H9 (cell line): Measurements from ENCODE around the gene ACVR1. TPM values are rescaled to one million over a fixed set of nuclear protein-coding genes. Genes with fewer than 3 reads are reported as not detected.
A peak's percentile ranks its signal among the peaks of the same experiment; 100 is the strongest.

Experiments used
- DNase-seq: peaks from one replicate; pipeline ENCODE4 v3.0.0-alpha.2; 2017
- H2AFZ ChIP-seq: one replicate; pipeline ENCODE4 v1.6.1; 2013; ENCODE audit warnings: mild to moderate bottlenecking, low read length, control low read depth, moderate library complexity
- H2AK5ac ChIP-seq: 2 replicates; pipeline ENCODE4 v1.6.1; 2013; ENCODE audit warnings: low read length, control low read depth, mixed read lengths; ENCODE audit not compliant: insufficient read length
- H2BK120ac ChIP-seq: one replicate; pipeline ENCODE4 v1.6.1; 2013; ENCODE audit warnings: low read depth, mild to moderate bottlenecking, low read length, control low read depth, inconsistent platforms; ENCODE audit not compliant: poor library complexity, severe bottlenecking
- H2BK12ac ChIP-seq: 2 replicates; pipeline ENCODE4 v1.6.1; 2013; ENCODE audit warnings: low read length, control low read depth, mixed read lengths, low read depth; ENCODE audit not compliant: insufficient read length
- H2BK15ac ChIP-seq: 2 replicates; pipeline ENCODE4 v1.6.1; 2013; ENCODE audit warnings: low read depth, low read length, control low read depth
- H2BK20ac ChIP-seq: one replicate; pipeline ENCODE4 v1.6.1; 2013; ENCODE audit warnings: low read depth, mild to moderate bottlenecking, low read length, control low read depth, inconsistent platforms; ENCODE audit not compliant: poor library complexity, severe bottlenecking
- H2BK5ac ChIP-seq: 2 replicates; pipeline ENCODE4 v1.6.1; 2013; ENCODE audit warnings: low read length, control low read depth, mixed read lengths; ENCODE audit not compliant: insufficient read length
- H3K14ac ChIP-seq: 2 replicates; pipeline ENCODE4 v1.6.1; 2013; ENCODE audit warnings: low read length, control low read depth; ENCODE audit not compliant: insufficient read depth
- H3K18ac ChIP-seq: 2 replicates; pipeline ENCODE4 v1.6.1; 2013; ENCODE audit warnings: low read depth, mild to moderate bottlenecking, mixed read lengths, low read length, control low read depth; ENCODE audit not compliant: insufficient read length
- H3K23ac ChIP-seq: 2 replicates; pipeline ENCODE4 v1.6.1; 2013; ENCODE audit warnings: low read length, control low read depth, mixed read lengths, low read depth; ENCODE audit not compliant: insufficient read length
- H3K23me2 ChIP-seq: 2 replicates; pipeline ENCODE4 v1.6.1; 2013; ENCODE audit warnings: low read depth, mild to moderate bottlenecking, mixed read lengths, low read length, control low read depth; ENCODE audit not compliant: insufficient read length, poor library complexity, severe bottlenecking
- H3K27ac ChIP-seq: 2 replicates; pipeline ENCODE4 v1.5.1; 2013; ENCODE audit warnings: low read length, control low read depth, mixed read lengths, low read depth; ENCODE audit not compliant: insufficient read length
- H3K27me3 ChIP-seq: 2 replicates; pipeline ENCODE4 v1.6.1; 2013; ENCODE audit warnings: low read length, control low read depth, inconsistent platforms; ENCODE audit not compliant: insufficient read depth
- H3K4ac ChIP-seq: 2 replicates; pipeline ENCODE4 v1.6.1; 2013; ENCODE audit warnings: low read depth, mild to moderate bottlenecking, control low read depth, inconsistent platforms, low read length, moderate library complexity
- H3K4me1 ChIP-seq: 2 replicates; pipeline ENCODE4 v1.6.1; 2013; ENCODE audit warnings: low read length, control low read depth, inconsistent platforms; ENCODE audit not compliant: insufficient read depth
- H3K4me2 ChIP-seq: 2 replicates; pipeline ENCODE4 v1.6.1; 2013; ENCODE audit warnings: low read length, control low read depth, mixed read lengths; ENCODE audit not compliant: insufficient read length, insufficient read depth
- H3K56ac ChIP-seq: 2 replicates; pipeline ENCODE4 v1.6.1; 2013; ENCODE audit warnings: low read depth, mild to moderate bottlenecking, mixed read lengths, low read length, control low read depth; ENCODE audit not compliant: insufficient read length
- H3K79me1 ChIP-seq: 2 replicates; pipeline ENCODE4 v1.6.1; 2013; ENCODE audit warnings: low read depth, mild to moderate bottlenecking, moderate library complexity, low read length, control low read depth, inconsistent platforms; ENCODE audit not compliant: insufficient read depth, poor library complexity, severe bottlenecking
- H3K79me2 ChIP-seq: 2 replicates; pipeline ENCODE4 v1.6.1; 2013; ENCODE audit warnings: low read length, control low read depth, inconsistent platforms; ENCODE audit not compliant: insufficient read depth
- H3K9ac ChIP-seq: 2 replicates; pipeline ENCODE4 v1.6.1; 2013; ENCODE audit warnings: low read length, control low read depth, mixed read lengths; ENCODE audit not compliant: insufficient read length; ENCODE audit errors: extremely low read depth
- H3K9me3 ChIP-seq: one replicate; pipeline ENCODE4 v1.6.1; 2013; ENCODE audit warnings: low read depth, low read length, inconsistent platforms; ENCODE audit not compliant: control insufficient read depth
- H3T11ph ChIP-seq: one replicate; pipeline ENCODE4 v1.6.1; 2013; ENCODE audit warnings: mild to moderate bottlenecking, low read length, control low read depth, inconsistent platforms
- H4K20me1 ChIP-seq: one replicate; pipeline ENCODE4 v1.6.1; 2013; ENCODE audit not compliant: control insufficient read depth, insufficient read length, insufficient read depth
- H4K5ac ChIP-seq: 2 replicates; pipeline ENCODE4 v1.6.1; 2013; ENCODE audit warnings: low read depth, mild to moderate bottlenecking, mixed read lengths, low read length, control low read depth; ENCODE audit not compliant: insufficient read length
- H4K8ac ChIP-seq: replicated peaks from 2 replicates; pipeline ENCODE4 v1.6.1; 2013; ENCODE audit warnings: low read length, control low read depth, mixed read lengths, low read depth; ENCODE audit not compliant: insufficient read length
- H4K91ac ChIP-seq: 2 replicates; pipeline ENCODE4 v1.6.1; 2013; ENCODE audit warnings: low read depth, mild to moderate bottlenecking, moderate library complexity, mixed read lengths, low read length, control low read depth; ENCODE audit not compliant: insufficient read length
- H3K27ac Mint-ChIP-seq, 3 experiments: 2 replicates in 2 of 3; 3 replicates in 1 of 3; pipeline ENCODE4 v1.8.0; 2020 to 2021; ENCODE audit warnings: mixed read lengths in 3 of 3, mild to moderate bottlenecking in 1 of 3, moderate library complexity in 1 of 3
- H3K27me3 Mint-ChIP-seq: 2 replicates; pipeline ENCODE4 v1.8.0; 2021; ENCODE audit warnings: low read depth, mild to moderate bottlenecking, moderate library complexity, mixed read lengths
- H3K36me3 Mint-ChIP-seq, 3 experiments: 2 replicates in 2 of 3; 3 replicates in 1 of 3; pipeline ENCODE4 v1.8.0; 2020 to 2021; ENCODE audit warnings: low read depth in 3 of 3, mixed read lengths in 3 of 3; ENCODE audit not compliant: insufficient read depth in 1 of 3
- H3K4me1 Mint-ChIP-seq, 2 experiments: 2 replicates each; pipeline ENCODE4 v1.8.0; 2020; ENCODE audit warnings: mixed read lengths in 2 of 2
- H3K4me3 Mint-ChIP-seq, 2 experiments: 2 replicates in 1 of 2; 3 replicates in 1 of 2; pipeline ENCODE4 v1.8.0; 2020 to 2021; ENCODE audit warnings: mild to moderate bottlenecking in 2 of 2, mixed read lengths in 2 of 2, moderate library complexity in 1 of 2
- H3K9me3 Mint-ChIP-seq, 2 experiments: 2 replicates in 1 of 2; 3 replicates in 1 of 2; pipeline ENCODE4 v1.8.0; 2020; ENCODE audit warnings: mild to moderate bottlenecking in 2 of 2, mixed read lengths in 2 of 2, moderate library complexity in 1 of 2
- WGBS: extraction: QIAGEN DNeasy Blood & Tissue Kit; methylation state at CpG from one replicate; pipeline ENCODE4 v1.1.7; 2013; ENCODE audit warnings: missing lambda C conversion rate, low lambda C conversion rate, mixed read lengths; ENCODE audit not compliant: insufficient read length; ENCODE audit errors: extremely low coverage; 5-methylcytosine and 5-hydroxymethylcytosine counted together
- total RNA-seq: library from RNA; stranded (reverse); gene quantifications from 2 replicates; pipeline ENCODE4 v1.2.1, GENCODE V29; 2021
- TF ChIP-seq, protein P1 (sequence below): fragments of 200-600 bp; sonication (generic); conservative IDR thresholded peaks from 3 replicates; pipeline ENCODE4 v1.8.0; 2021; ENCODE audit warnings: antibody characterized with exemption, mild to moderate bottlenecking

The ACVR1 gene
- total RNA-seq, 1 experiment from 2014 or later = 21.2 TPM

DNA sequence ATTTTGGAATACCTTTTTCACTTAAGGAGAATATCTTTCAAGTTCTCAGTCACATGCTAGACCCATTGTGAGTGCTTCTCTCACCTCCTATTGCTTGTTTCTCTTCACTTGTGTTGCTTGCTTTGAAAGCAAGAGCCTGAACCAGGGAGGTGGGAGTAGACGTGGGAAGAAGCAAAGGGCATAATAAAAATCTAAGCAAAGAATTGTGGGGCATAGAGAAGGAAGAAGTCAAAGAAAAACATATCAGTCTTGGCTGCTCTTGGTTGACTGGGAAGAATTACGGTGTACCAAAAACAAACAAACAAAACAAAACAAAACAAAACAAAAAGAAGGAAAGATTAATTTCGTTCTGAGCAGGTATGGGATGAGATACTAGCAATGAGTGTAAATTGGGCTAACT lies 48.9 kb upstream of the ACVR1 start:
- no peaks in the 10 kb centered on the region; the same call in 1 of the 2 replicates for H3K27me3 ChIP-seq
- H2BK120ac ChIP-seq = no peak overlapping the region
- no peak overlapping the region for H3T11ph ChIP-seq
- no peak overlapping the region for H3K27ac ChIP-seq
- no peak for DNase-seq
- H4K5ac ChIP-seq = no peak overlapping the region
- no peaks in the 10 kb centered on the region for H3K36me3 Mint-ChIP-seq
- peaks cover 3% of the 10 kb centered on the region; the same call in 1 of the 2 replicates for H3K4me1 ChIP-seq
- H3K79me2 ChIP-seq = no peaks in the 10 kb centered on the region
- H3K79me1 ChIP-seq = no peaks in the 10 kb centered on the region
- no peak overlapping the region for H2BK20ac ChIP-seq
- H3K9me3 Mint-ChIP-seq = peaks cover 0 to 5% of the 10 kb centered on the region in 2 experiments; a peak in 2 of 5 replicates
- H3K9ac ChIP-seq = no peak overlapping the region
- no peak overlapping the region for H2BK12ac ChIP-seq
- no peak overlapping the region for H3K18ac ChIP-seq
- WGBS = no CpG with 5 or more reads among the region's 3 CpGs
- H3K23ac ChIP-seq = no peak overlapping the region
- TF ChIP-seq, protein P1, sequence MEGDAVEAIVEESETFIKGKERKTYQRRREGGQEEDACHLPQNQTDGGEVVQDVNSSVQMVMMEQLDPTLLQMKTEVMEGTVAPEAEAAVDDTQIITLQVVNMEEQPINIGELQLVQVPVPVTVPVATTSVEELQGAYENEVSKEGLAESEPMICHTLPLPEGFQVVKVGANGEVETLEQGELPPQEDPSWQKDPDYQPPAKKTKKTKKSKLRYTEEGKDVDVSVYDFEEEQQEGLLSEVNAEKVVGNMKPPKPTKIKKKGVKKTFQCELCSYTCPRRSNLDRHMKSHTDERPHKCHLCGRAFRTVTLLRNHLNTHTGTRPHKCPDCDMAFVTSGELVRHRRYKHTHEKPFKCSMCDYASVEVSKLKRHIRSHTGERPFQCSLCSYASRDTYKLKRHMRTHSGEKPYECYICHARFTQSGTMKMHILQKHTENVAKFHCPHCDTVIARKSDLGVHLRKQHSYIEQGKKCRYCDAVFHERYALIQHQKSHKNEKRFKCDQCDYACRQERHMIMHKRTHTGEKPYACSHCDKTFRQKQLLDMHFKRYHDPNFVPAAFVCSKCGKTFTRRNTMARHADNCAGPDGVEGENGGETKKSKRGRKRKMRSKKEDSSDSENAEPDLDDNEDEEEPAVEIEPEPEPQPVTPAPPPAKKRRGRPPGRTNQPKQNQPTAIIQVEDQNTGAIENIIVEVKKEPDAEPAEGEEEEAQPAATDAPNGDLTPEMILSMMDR = no peak
- H3K27ac Mint-ChIP-seq = peak overlapping the region in 1 of 3 experiments; percentile 20; a peak in 1 of 7 replicates
- no peak overlapping the region for H4K91ac ChIP-seq
- H3K4me2 ChIP-seq = no peak overlapping the region
- H3K27me3 Mint-ChIP-seq = peaks cover 16% of the 10 kb centered on the region
- H4K8ac ChIP-seq = no peak overlapping the region
- H3K9me3 ChIP-seq = no peaks in the 10 kb centered on the region
- no peak overlapping the region for H3K14ac ChIP-seq
- no peak overlapping the region for H3K4me3 Mint-ChIP-seq
- H4K20me1 ChIP-seq = no peaks in the 10 kb centered on the region
- peaks cover 18 to 29% of the 10 kb centered on the region in 2 experiments for H3K4me1 Mint-ChIP-seq
- no peak overlapping the region for H2AK5ac ChIP-seq
- H2BK5ac ChIP-seq = no peak overlapping the region
- no peaks in the 10 kb centered on the region for H3K23me2 ChIP-seq
- no peak overlapping the region for H2BK15ac ChIP-seq
- H3K4ac ChIP-seq = no peak overlapping the region
- H2AFZ ChIP-seq = no peak overlapping the region
- no peak overlapping the region for H3K56ac ChIP-seq
